PC-3 (cell line): ENCODE data around the gene ADORA2B. TPM values are rescaled to one million over a fixed set of nuclear protein-coding genes. Genes with fewer than 3 reads are reported as not detected.

Source experiments
- ATAC-seq: fragments of 200-7000 bp; cut with Tn5 transposase; 2 replicates; pipeline ENCODE4 v1.9.1; 2020; ENCODE audit warnings: mild to moderate bottlenecking, moderate library complexity
- BruUV-seq: library from RNA; stranded (reverse); fragments of 400-500 nt; replicated peaks from 2 replicates; lab custom pipeline; 2021; lab: Mats Ljungman, UMichigan
- CTCF ChIA-PET: fragments of 300-600 bp; sonication (Branson Sonifier 250); formaldehyde crosslinking; loops from one replicate; lab custom pipeline; 2022; ENCODE audit warnings: antibody characterized with exemption; lab: Charles Lee
- POLR2A ChIA-PET: fragments of 300-600 bp; sonication (Branson Sonifier 250); formaldehyde crosslinking; loops from one replicate; lab custom pipeline; 2022; ENCODE audit warnings: antibody characterized with exemption; ENCODE audit not compliant: unreplicated experiment; lab: Charles Lee
- DNase-seq: peaks from one replicate; pipeline ENCODE4 v3.0.0-alpha.2; 2015
- H2AFZ ChIP-seq: fragments of 300-600 bp; sonication (generic); 2 replicates; pipeline ENCODE4 v1.6.0; 2016; ENCODE audit warnings: antibody characterized with exemption, low read length
- H3F3A ChIP-seq: fragments of 300-600 bp; sonication (generic); one replicate; pipeline ENCODE4 v1.6.0; 2017; ENCODE audit warnings: antibody characterized with exemption, low read length, control low read depth, mild to moderate bottlenecking; ENCODE audit not compliant: unreplicated experiment
- H3K27ac ChIP-seq: fragments of 300-600 bp; sonication (generic); 2 replicates; pipeline ENCODE4 v1.5.1; 2016; ENCODE audit warnings: mild to moderate bottlenecking, low read length
- H3K27me3 ChIP-seq: fragments of 300-600 bp; sonication (generic); 2 replicates; pipeline ENCODE4 v1.6.1; 2016; ENCODE audit warnings: low read length, mixed read lengths
- H3K36me3 ChIP-seq: fragments of 300-600 bp; sonication (generic); 2 replicates; pipeline ENCODE4 v1.6.1; 2016; ENCODE audit warnings: low read depth, mixed run types, low read length, mixed read lengths
- H3K4me1 ChIP-seq: fragments of 300-600 bp; sonication (generic); 2 replicates; pipeline ENCODE4 v1.5.1; 2016; ENCODE audit warnings: low read length; ENCODE audit not compliant: insufficient read depth
- H3K4me2 ChIP-seq: fragments of 300-600 bp; sonication (generic); 2 replicates; pipeline ENCODE4 v1.6.0; 2016; ENCODE audit warnings: low read length
- H3K4me3 ChIP-seq: fragments of 300-600 bp; sonication (generic); 2 replicates; pipeline ENCODE4 v1.5.1; 2016; ENCODE audit warnings: mild to moderate bottlenecking, low read length, mixed read lengths
- H3K79me2 ChIP-seq: fragments of 300-600 bp; sonication (generic); 2 replicates; pipeline ENCODE4 v1.6.1; 2017; ENCODE audit warnings: low read length, mixed read lengths
- H3K9ac ChIP-seq: fragments of 300-600 bp; sonication (generic); 2 replicates; pipeline ENCODE4 v1.6.0; 2016; ENCODE audit warnings: mild to moderate bottlenecking, low read length
- H3K9me2 ChIP-seq: fragments of 300-600 bp; sonication (generic); replicated peaks from 2 replicates; pipeline ENCODE4 v1.6.1; 2016; ENCODE audit warnings: mixed run types, low read length, mixed read lengths
- H3K9me3 ChIP-seq: fragments of 300-600 bp; sonication (generic); 2 replicates; pipeline ENCODE4 v1.6.1; 2016; ENCODE audit warnings: low read length, mixed read lengths
- H4K20me1 ChIP-seq: fragments of 300-600 bp; sonication (generic); 2 replicates; pipeline ENCODE4 v1.6.1; 2016; ENCODE audit warnings: low read length, mixed read lengths
- CTCF ChIP-seq: fragments of 300-600 bp; sonication (generic); conservative IDR thresholded peaks from 2 replicates; pipeline ENCODE4 v1.5.1; 2017; ENCODE audit warnings: antibody characterized with exemption, low read depth, mild to moderate bottlenecking, low read length
- EZH2 ChIP-seq: fragments of 300-600 bp; sonication (generic); IDR thresholded peaks from one replicate; pipeline ENCODE4 v1.6.1; 2017; ENCODE audit warnings: antibody characterized with exemption, mild to moderate bottlenecking, low read length; ENCODE audit not compliant: unreplicated experiment
- EZH2phosphoT487 ChIP-seq: fragments of 300-600 bp; sonication (generic); IDR thresholded peaks from 2 replicates; pipeline ENCODE4 v1.6.1; 2018; ENCODE audit warnings: mild to moderate bottlenecking, antibody characterized with exemption, low read length, borderline replicate concordance
- intact Hi-C: fragments of 100-400 bp; cut with micrococcal nuclease; formaldehyde crosslinking; loops from 2 replicates; pipeline ENCODE4 v1.9.0; 2023
- total RNA-seq: library from RNA; depleted of rRNA; stranded (reverse); fragments of >200 nt; gene quantifications from 2 replicates; pipeline ENCODE4 v1.2.3, GENCODE V29; 2014

Gene ADORA2B
- total RNA-seq, 1 experiment from 2014 or later: 118 TPM

- Histone ChIP-seq H3K9me3 (no peaks in the 10 kb centered on the region), H3K9ac (no peak overlapping the region), H3K9me2 (no peaks in the 10 kb centered on the region), H3F3A (no peaks in the 10 kb centered on the region), H3K79me2 (peaks cover 86% of the 10 kb centered on the region), H3K4me3 (no peak overlapping the region), H3K27ac (no peak overlapping the region), H3K4me1 (peaks cover 6% of the 10 kb centered on the region), H2AFZ (no peak overlapping the region), H3K27me3 (no peaks in the 10 kb centered on the region), H3K4me2 (no peak overlapping the region), H4K20me1 (peaks cover 67% of the 10 kb centered on the region), H3K36me3 (peaks cover 90% of the 10 kb centered on the region)
- ChIA-PET CTCF (no interaction called here), POLR2A (no interaction called here)
- ATAC-seq (peak; percentile 18; the same call in 1 of the 2 replicates), DNase-seq (no peak)
- intact Hi-C loops: no loop called here
- TF ChIP-seq EZH2phosphoT487: no peak
- BruUV-seq: no TSS peak
Measured at GRCh38 chr17:16007439-16007838, 62.5 kb downstream of the ADORA2B start.

- H3K9me2 ChIP-seq: no peaks in the 10 kb centered on the region
- H3K27me3 ChIP-seq: no peaks in the 10 kb centered on the region
- no peak overlapping the region for H2AFZ ChIP-seq
- BruUV-seq: no TSS peak
- DNase-seq: peak; percentile 90
- peaks cover 67% of the 10 kb centered on the region for H3K79me2 ChIP-seq
- ChIA-PET POLR2A (no interaction called here), CTCF (interaction anchor here (0.6 to 0.7 kb wide), 2 partner anchors 40 to 437 kb away, joined by 4 to 5 read pairs; no protein-coding TSS in a partner anchor)
- H3K36me3 ChIP-seq: peaks cover 68% of the 10 kb centered on the region
- peak overlapping the region; percentile 31 for H3K27ac ChIP-seq
- H4K20me1 ChIP-seq: peaks cover 43% of the 10 kb centered on the region
- H3K9me3 ChIP-seq: no peaks in the 10 kb centered on the region
- 0 out of 2 replicates have a peak overlapping the region, but pooled peaks have one; percentile 4 for H3K4me2 ChIP-seq
- TF ChIP-seq EZH2: no peak
- no peak for TF ChIP-seq EZH2phosphoT487
- TF ChIP-seq CTCF: peak; percentile 89
- intact Hi-C loops: no loop called here
- ATAC-seq: peak; percentile 85
- H3F3A ChIP-seq: peaks cover 9% of the 10 kb centered on the region
- H3K4me1 ChIP-seq: peaks cover 19% of the 10 kb centered on the region
- no peak overlapping the region for H3K9ac ChIP-seq
- H3K4me3 ChIP-seq: no peak overlapping the region
Measured at GRCh38 chr17:16013943-16014407, 69.0 kb downstream of the ADORA2B start.

- TF ChIP-seq CTCF (no peak), EZH2phosphoT487 (no peak), EZH2 (no peak)
- intact Hi-C loops: no loop called here
- CTCF ChIA-PET: no interaction called here
Measured at GRCh38 chr17:16019347-16019746, 74.4 kb downstream of the ADORA2B start.

More at GRCh38 chr17:16019347-16019746, 74.4 kb downstream of the ADORA2B start:
- Histone ChIP-seq H3K4me3 (no peak overlapping the region), H3K4me1 (peaks cover 3% of the 10 kb centered on the region), H4K20me1 (peaks cover 24% of the 10 kb centered on the region), H2AFZ (no peak overlapping the region), H3K27me3 (no peaks in the 10 kb centered on the region), H3K79me2 (peaks cover 86% of the 10 kb centered on the region), H3F3A (peaks cover 4% of the 10 kb centered on the region), H3K27ac (no peak overlapping the region), H3K36me3 (peaks cover 75% of the 10 kb centered on the region), H3K9ac (no peak overlapping the region), H3K9me2 (no peaks in the 10 kb centered on the region), H3K9me3 (no peaks in the 10 kb centered on the region), H3K4me2 (no peak overlapping the region)
- ATAC-seq (no peak), DNase-seq (no peak)
- POLR2A ChIA-PET: no interaction called here
- BruUV-seq: no TSS peak
